H1 (cell line): ENCODE data around the gene RHBDD1. TPM values are rescaled to one million over a fixed set of nuclear protein-coding genes. Genes with fewer than 3 reads are reported as not detected.

Source experiments
- CTCF ChIA-PET: fragments of 300-600 bp; sonication (Branson Sonifier 250); formaldehyde crosslinking; loops from one replicate; lab custom pipeline; 2021; ENCODE audit not compliant: partially characterized antibody; lab: Charles Lee
- POLR2A ChIA-PET: fragments of 300-600 bp; sonication (Branson Sonifier 250); formaldehyde crosslinking; loops from one replicate; lab custom pipeline; 2021; ENCODE audit warnings: inconsistent platforms; ENCODE audit not compliant: partially characterized antibody; lab: Charles Lee
- DNase-seq, 2 experiments: peaks; one replicate each; pipeline versions ENCODE4 v3.0.0 to v3.0.0-alpha.2; 2010 to 2022; ENCODE audit warnings: low spot score in 2 of 2, low read depth in 1 of 2, mixed read lengths in 1 of 2
- FAIRE-seq: peaks from 2 replicates; lab custom pipeline; 2011; peaks lifted over from hg19 to GRCh38; lab: Jason Lieb, UNC
- H2AFZ ChIP-seq: 2 replicates; pipeline ENCODE4 v1.8.1; 2012; ENCODE audit warnings: low read length, inconsistent platforms
- H2AK5ac ChIP-seq: 2 replicates; pipeline ENCODE4 v1.6.1; 2013; ENCODE audit warnings: low read depth, low read length
- H2BK120ac ChIP-seq: replicated peaks from 2 replicates; pipeline ENCODE3; 2013; ENCODE audit warnings: low read depth, low read length, inconsistent platforms
- H2BK12ac ChIP-seq: 2 replicates; pipeline ENCODE4 v1.6.1; 2013; ENCODE audit warnings: low read depth, low read length
- H2BK15ac ChIP-seq: 2 replicates; pipeline ENCODE4 v1.6.1; 2013; ENCODE audit warnings: low read length
- H2BK20ac ChIP-seq: 2 replicates; pipeline ENCODE4 v1.6.1; 2013; ENCODE audit warnings: low read length
- H2BK5ac ChIP-seq: 2 replicates; pipeline ENCODE4 v1.6.1; 2013; ENCODE audit warnings: low read depth, low read length
- H3K14ac ChIP-seq: 2 replicates; pipeline ENCODE4 v1.6.1; 2013; ENCODE audit warnings: inconsistent platforms; ENCODE audit not compliant: insufficient read length
- H3K18ac ChIP-seq: 2 replicates; pipeline ENCODE4 v1.6.1; 2013; ENCODE audit warnings: low read length; ENCODE audit errors: extremely low read depth
- H3K23ac ChIP-seq: 2 replicates; pipeline ENCODE4 v1.6.1; 2013; ENCODE audit warnings: inconsistent platforms; ENCODE audit not compliant: insufficient read length
- H3K23me2 ChIP-seq: 2 replicates; pipeline ENCODE4 v1.6.1; 2013; ENCODE audit warnings: low read depth, low read length
- H3K27ac ChIP-seq: 2 replicates; pipeline ENCODE4 v1.6.1; 2011; ENCODE audit warnings: low read depth, low read length, inconsistent platforms
- H3K27me3 ChIP-seq, 4 experiments: replicated peaks in 1 of 4; 1 replicate in 1 of 4; 2 replicates in 3 of 4; pipeline versions ENCODE4 v1.6.1 to v1.8.1; 2011 to 2013; ENCODE audit warnings: low read length in 3 of 4, mild to moderate bottlenecking in 3 of 4, inconsistent platforms in 2 of 4, mixed read lengths in 2 of 4, moderate library complexity in 1 of 4; ENCODE audit not compliant: control insufficient read depth in 3 of 4, insufficient read depth in 3 of 4; ENCODE audit errors: extremely low read depth in 1 of 4
- H3K36me3 ChIP-seq, 4 experiments: 2 replicates each; pipeline versions ENCODE4 v1.6.1 to v1.8.1; 2011 to 2013; ENCODE audit warnings: mild to moderate bottlenecking in 4 of 4, low read length in 3 of 4, moderate library complexity in 2 of 4, control low read depth in 1 of 4, inconsistent platforms in 1 of 4; ENCODE audit not compliant: insufficient read depth in 4 of 4, control insufficient read depth in 2 of 4
- H3K4ac ChIP-seq: replicated peaks from 2 replicates; pipeline ENCODE3; 2013; ENCODE audit warnings: low read length, low read depth, mixed read lengths, inconsistent platforms; ENCODE audit not compliant: insufficient read length
- H3K4me1 ChIP-seq, 4 experiments: replicated peaks in 1 of 4; 1 replicate in 1 of 4; 2 replicates in 3 of 4; pipeline versions ENCODE4 v1.6.1 to v1.8.1; 2011 to 2013; ENCODE audit warnings: low read length in 3 of 4, inconsistent platforms in 2 of 4, mixed read lengths in 1 of 4; ENCODE audit not compliant: insufficient read depth in 4 of 4, control insufficient read depth in 3 of 4
- H3K4me2 ChIP-seq, 2 experiments: 2 replicates each; pipeline versions ENCODE4 v1.6.1 to v1.8.1; 2011 to 2013; ENCODE audit warnings: low read depth in 2 of 2, low read length in 2 of 2, control low read depth in 1 of 2, inconsistent platforms in 1 of 2, mild to moderate bottlenecking in 1 of 2; ENCODE audit not compliant: insufficient read depth in 1 of 2
- H3K4me3 ChIP-seq, 4 experiments: fragments of 200-600, 300-600 bp in 1 of 4; sonication (generic), shearing (Covaris generic), sonication (Bioruptor Twin) in 1 of 4; 2 replicates each; pipeline versions ENCODE4 v1.5.1 to v1.8.1; 2011 to 2016; ENCODE audit warnings: low read length in 4 of 4, low read depth in 3 of 4, control low read depth in 2 of 4, inconsistent platforms in 2 of 4, mild to moderate bottlenecking in 2 of 4, mixed read lengths in 1 of 4, moderate library complexity in 1 of 4; ENCODE audit not compliant: insufficient read depth in 2 of 4; ENCODE audit errors: extremely low read depth in 1 of 4
- H3K56ac ChIP-seq: replicated peaks from 2 replicates; pipeline ENCODE3; 2013; ENCODE audit warnings: low read depth, mild to moderate bottlenecking, mixed read lengths, low read length, inconsistent platforms; ENCODE audit not compliant: insufficient read length
- H3K79me1 ChIP-seq: 2 replicates; pipeline ENCODE4 v1.6.1; 2013; ENCODE audit warnings: low read depth, low read length, control low read depth
- H3K79me2 ChIP-seq, 2 experiments: 2 replicates each; pipeline versions ENCODE4 v1.6.1 to v1.8.1; 2012 to 2013; ENCODE audit warnings: low read length in 2 of 2, mild to moderate bottlenecking in 2 of 2, inconsistent platforms in 1 of 2; ENCODE audit not compliant: insufficient read depth in 2 of 2, control insufficient read depth in 1 of 2
- H3K9ac ChIP-seq, 4 experiments: replicated peaks in 1 of 4; 1 replicate in 1 of 4; 2 replicates in 3 of 4; pipeline versions ENCODE4 v1.6.1 to v1.8.1; 2011 to 2013; ENCODE audit warnings: low read depth in 3 of 4, low read length in 3 of 4, control low read depth in 2 of 4, mild to moderate bottlenecking in 2 of 4, moderate library complexity in 2 of 4, inconsistent platforms in 1 of 4; ENCODE audit errors: extremely low read depth in 1 of 4
- H3K9me3 ChIP-seq, 2 experiments: 2 replicates each; pipeline versions ENCODE4 v1.6.1 to v1.8.1; 2012 to 2013; ENCODE audit warnings: mild to moderate bottlenecking in 2 of 2, moderate library complexity in 2 of 2, control low read depth in 1 of 2, inconsistent platforms in 1 of 2, low read depth in 1 of 2, low read length in 1 of 2, mixed read lengths in 1 of 2; ENCODE audit not compliant: insufficient read depth in 2 of 2
- H4K20me1 ChIP-seq, 2 experiments: replicated peaks in 1 of 2; 2 replicates each; pipeline versions ENCODE3 to v1.8.1; 2011 to 2013; ENCODE audit warnings: inconsistent platforms in 2 of 2, low read length in 2 of 2, mild to moderate bottlenecking in 1 of 2; ENCODE audit not compliant: insufficient read depth in 2 of 2, control insufficient read depth in 1 of 2
- H4K5ac ChIP-seq: 2 replicates; pipeline ENCODE4 v1.6.1; 2013; ENCODE audit warnings: low read length, low read depth, mixed read lengths, inconsistent platforms; ENCODE audit not compliant: insufficient read length
- H4K8ac ChIP-seq: 2 replicates; pipeline ENCODE4 v1.8.0; 2013; ENCODE audit warnings: mild to moderate bottlenecking, moderate library complexity, low read length, inconsistent platforms; ENCODE audit not compliant: insufficient read depth; ENCODE audit errors: extremely low read depth
- H4K91ac ChIP-seq: replicated peaks from 2 replicates; pipeline ENCODE3; 2013; ENCODE audit warnings: low read length, mixed read lengths, inconsistent platforms; ENCODE audit not compliant: insufficient read length
- CEBPB ChIP-seq: IDR thresholded peaks from 2 replicates; pipeline ENCODE4 v1.6.1; 2012; ENCODE audit warnings: low read depth, low read length
- CHD1 ChIP-seq: IDR thresholded peaks from 2 replicates; pipeline ENCODE4 v1.6.1; 2012; ENCODE audit warnings: low read depth, low read length, improper control_type of control experiment
- HDAC2 ChIP-seq, 2 experiments: fragments of 300-600 bp in 1 of 2; sonication (generic) in 1 of 2; IDR thresholded peaks; 2 replicates each; pipeline ENCODE4 v1.6.1; 2011 to 2012; ENCODE audit warnings: low read depth in 2 of 2, low read length in 2 of 2, mild to moderate bottlenecking in 2 of 2, moderate library complexity in 2 of 2, borderline replicate concordance in 1 of 2, inconsistent platforms in 1 of 2
- PHF8 ChIP-seq: fragments of 200-600 bp; sonication (generic); conservative IDR thresholded peaks from 2 replicates; pipeline ENCODE4 v1.7.1; 2012; ENCODE audit warnings: low read depth, mild to moderate bottlenecking, inconsistent platforms, low read length, moderate library complexity
- RAD21 ChIP-seq, 2 experiments: IDR thresholded peaks in 1 of 2; conservative IDR thresholded peaks in 1 of 2; 2 replicates each; pipeline ENCODE4 v1.6.1; 2011; ENCODE audit warnings: low read depth in 2 of 2, low read length in 2 of 2, improper control_type of control experiment in 1 of 2, inconsistent platforms in 1 of 2, mild to moderate bottlenecking in 1 of 2, moderate library complexity in 1 of 2
- SP1 ChIP-seq: IDR thresholded peaks from 2 replicates; pipeline ENCODE4 v1.6.1; 2011; ENCODE audit warnings: low read depth, low read length
- SP2 ChIP-seq: IDR thresholded peaks from 2 replicates; pipeline ENCODE4 v1.6.1; 2012; ENCODE audit warnings: mild to moderate bottlenecking, low read length, inconsistent platforms
- SP4 ChIP-seq: IDR thresholded peaks from 2 replicates; pipeline ENCODE4 v1.6.1; 2012; ENCODE audit warnings: low read length, inconsistent platforms
- ZNF274 ChIP-seq: IDR thresholded peaks from 2 replicates; pipeline ENCODE4 v1.7.0; 2012; ENCODE audit warnings: low read length, borderline replicate concordance; ENCODE audit errors: extremely low read depth
- WGBS, 2 experiments: shearing (Covaris generic) in 1 of 2; methylation state at CpG; one replicate each; pipeline versions ENCODE4 v1.1.6 to v1.1.7; 2013 to 2015; ENCODE audit warnings: low lambda C conversion rate in 2 of 2, mixed read lengths in 2 of 2, inconsistent platforms in 1 of 2, low coverage in 1 of 2, missing lambda C conversion rate in 1 of 2; ENCODE audit not compliant: insufficient replicate concordance in 2 of 2, insufficient coverage in 1 of 2, insufficient read length in 1 of 2; ENCODE audit errors: extremely low coverage in 1 of 2, missing lambda C conversion rate in 1 of 2; 5-methylcytosine and 5-hydroxymethylcytosine counted together
- polyA plus RNA-seq, 7 experiments: library from polyadenylated mRNA; depleted of rRNA in 3 of 7; stranded (reverse) in 5 of 7; unstranded in 2 of 7; fragments of >200 nt in 5 of 7; fragments of 200-250 nt in 2 of 7; gene quantifications; 1 replicate in 5 of 7; 2 replicates in 1 of 7; 4 replicates in 1 of 7; pipeline versions ENCODE4 v1.2.1 to v1.2.3, GENCODE V29; 2011 to 2013; ENCODE audit warnings: missing spikeins in 2 of 7, mixed read lengths in 2 of 7
- total RNA-seq: library from RNA; stranded (reverse); fragmentation: NEBNext Ultra II Directional; extraction: Animal tissue kit (Norgen Biotek cat#: 25700); gene quantifications from 2 replicates; pipeline ENCODE4 v1.2.1, GENCODE V29; 2021

Gene RHBDD1
- total and polyA plus RNA-seq, 2 of the 8 experiments (the other 6 are each of a cell fraction or from before 2014, with no cell fraction given) = 10.5 to 23.1 TPM

GRCh38 chr2:226971084-226971483 is 135.2 kb downstream of the RHBDD1 start:
- Histone ChIP-seq H3K9ac (no peak overlapping the region), H2BK120ac (no peak overlapping the region), H3K4ac (no peak overlapping the region), H3K4me2 (no peak overlapping the region), H3K4me3 (no peak overlapping the region), H3K14ac (no peak overlapping the region), H3K23me2 (no peaks in the 10 kb centered on the region), H2AFZ (no peak overlapping the region), H3K79me2 (no peaks in the 10 kb centered on the region), H3K18ac (no peak overlapping the region), H4K20me1 (no peaks in the 10 kb centered on the region), H3K9me3 (no peaks in the 10 kb centered on the region), H4K5ac (no peak overlapping the region), H3K27ac (no peak overlapping the region), H3K4me1 (no peaks in the 10 kb centered on the region), H2AK5ac (no peak overlapping the region), H2BK12ac (no peak overlapping the region), H3K27me3 (no peaks in the 10 kb centered on the region), H3K56ac (no peak overlapping the region), H2BK15ac (no peak overlapping the region), H3K23ac (no peak overlapping the region), H4K8ac (no peak overlapping the region), H4K91ac (no peak overlapping the region), H3K36me3 (no peaks in the 10 kb centered on the region), H2BK20ac (no peak overlapping the region), H3K79me1 (no peaks in the 10 kb centered on the region), H2BK5ac (no peak overlapping the region)
- WGBS, 2 experiments = 82% methylated on average over 6 of the region's 6 CpGs; no CpG with 5 or more reads in 1 of the 2 experiments
- DNase-seq = no peak
- TF ChIP-seq SP2 = no peak
- no peak for TF ChIP-seq ZNF274
- TF ChIP-seq SP4 = no peak
- no peak for TF ChIP-seq SP1
- no peak for TF ChIP-seq CHD1
- no peak for TF ChIP-seq RAD21 (IDR thresholded peaks at IDR 0.05 in 1 of 2, conservative IDR thresholded peaks at IDR 0.05 in 1 of 2; ENCODE audit: low read depth in 2 of 2, low read length in 2 of 2)
- no peak for TF ChIP-seq CEBPB
- TF ChIP-seq HDAC2 (IDR thresholded peaks at IDR 0.05; ENCODE audit: borderline replicate concordance in 1 of 2, low read depth in 2 of 2, low read length in 2 of 2) = no peak
- no peak for TF ChIP-seq PHF8
- CTCF ChIA-PET = interaction anchor here (1.2 kb wide), 1 partner anchor 128 kb away, joined by 3 read pairs; no protein-coding TSS in a partner anchor
- POLR2A ChIA-PET = interaction anchor here (0.6 kb wide), 1 partner anchor 154 kb away, joined by 4 read pairs; no protein-coding TSS in a partner anchor
- FAIRE-seq = no peak
